BJ (cell line): Measurements from ENCODE around the gene SLC39A3. TPM values are rescaled to one million over a fixed set of nuclear protein-coding genes. Genes with fewer than 3 reads are reported as not detected.

Experiments
- CTCF ChIA-PET: fragments of 350-600 bp; formaldehyde crosslinking; extraction: SDS; loops from one replicate; lab custom pipeline; 2021; ENCODE audit warnings: antibody characterized with exemption, inconsistent platforms; lab: Yijun Ruan, JAX
- POLR2A ChIA-PET: fragments of 300-600 bp; sonication (Branson Sonifier 250); formaldehyde crosslinking; extraction: SDS; loops from one replicate; lab custom pipeline; 2021; ENCODE audit warnings: antibody characterized with exemption; lab: Charles Lee
- DNase-seq: peaks from one replicate; pipeline ENCODE4 v3.0.0-alpha.2; 2011; ENCODE audit warnings: low read depth
- H3K27me3 ChIP-seq: 2 replicates; pipeline ENCODE4 v1.6.0; 2011; ENCODE audit warnings: low read length; ENCODE audit not compliant: control insufficient read depth, insufficient read depth
- H3K36me3 ChIP-seq: 2 replicates; pipeline ENCODE4 v1.5.1; 2011; ENCODE audit warnings: low read length; ENCODE audit not compliant: control insufficient read depth, insufficient read depth
- H3K4me3 ChIP-seq: 2 replicates; pipeline ENCODE4 v1.5.1; 2011; ENCODE audit warnings: low read depth, mild to moderate bottlenecking, control low read depth, low read length
- CTCF ChIP-seq: IDR thresholded peaks from 2 replicates; pipeline ENCODE4 v1.5.1; 2011; ENCODE audit warnings: low read depth, mild to moderate bottlenecking, control low read depth, inconsistent platforms, low read length, moderate library complexity; ENCODE audit not compliant: insufficient read depth
- polyA plus RNA-seq: library from polyadenylated mRNA; depleted of rRNA; stranded (reverse); fragments of >200 nt; gene quantifications from 2 replicates; pipeline ENCODE4 v1.2.3, GENCODE V29; 2011

The SLC39A3 gene
- polyA plus RNA-seq, 1 experiment: 67.9 TPM

GRCh38 chr19:2759362-2759761 is 19.5 kb upstream of the SLC39A3 start:
- ChIA-PET POLR2A (no interaction called here), CTCF (interaction anchor here (1.6 to 2.1 kb wide), 2 partner anchors 10 to 111 kb away, joined by 4 to 9 read pairs; no protein-coding TSS in a partner anchor)
- no peak for TF ChIP-seq CTCF

GRCh38 chr19:2758601-2759313 is 18.9 kb upstream of the SLC39A3 start:
- TF ChIP-seq CTCF: no peak
- H3K36me3 ChIP-seq: peaks cover 37% of the 10 kb centered on the region
- ChIA-PET POLR2A (no interaction called here), CTCF (interaction anchor here (1.6 to 2.1 kb wide), 2 partner anchors 9 to 110 kb away, joined by 4 to 9 read pairs; no protein-coding TSS in a partner anchor)
- DNase-seq: no peak
- no peak overlapping the region for H3K4me3 ChIP-seq
- H3K27me3 ChIP-seq: no peaks in the 10 kb centered on the region

More at GRCh38 chr19:2759362-2759761, 19.5 kb upstream of the SLC39A3 start:
- H3K27me3 ChIP-seq: no peaks in the 10 kb centered on the region
- no peak for DNase-seq
- H3K36me3 ChIP-seq: peaks cover 39% of the 10 kb centered on the region
- H3K4me3 ChIP-seq: no peak overlapping the region

GRCh38 chr19:2756921-2757881 is 17.4 kb upstream of the SLC39A3 start:
- Histone ChIP-seq H3K4me3 (no peak overlapping the region), H3K36me3 (peaks cover 28% of the 10 kb centered on the region), H3K27me3 (no peaks in the 10 kb centered on the region)
- ChIA-PET CTCF (interaction anchor here (1.2 kb wide), 1 partner anchor 109 kb away, joined by 6 read pairs; no protein-coding TSS in a partner anchor), POLR2A (no interaction called here)
- no peak for TF ChIP-seq CTCF
- no peak for DNase-seq

GRCh38 chr19:2756477-2756876 is 16.7 kb upstream of the SLC39A3 start:
- TF ChIP-seq CTCF: no peak

GRCh38 chr19:2755811-2756210 is 16.0 kb upstream of the SLC39A3 start:
- Histone ChIP-seq H3K4me3 (no peak overlapping the region), H3K36me3 (peaks cover 23% of the 10 kb centered on the region), H3K27me3 (no peaks in the 10 kb centered on the region)
- no peak for TF ChIP-seq CTCF
- ChIA-PET CTCF (interaction anchor here (0.7 to 1.4 kb wide), 2 partner anchors 107 to 128 kb away, joined by 3 to 5 read pairs; no protein-coding TSS in a partner anchor), POLR2A (no interaction called here)
- no peak for DNase-seq

More at GRCh38 chr19:2756477-2756876, 16.7 kb upstream of the SLC39A3 start:
- POLR2A ChIA-PET: no interaction called here
- Histone ChIP-seq H3K36me3 (peaks cover 26% of the 10 kb centered on the region), H3K27me3 (no peaks in the 10 kb centered on the region), H3K4me3 (no peak overlapping the region)
- DNase-seq: no peak
- CTCF ChIA-PET: interaction anchor here (1.2 to 1.4 kb wide), 2 partner anchors 108 kb away, joined by 5 to 6 read pairs; no protein-coding TSS in a partner anchor
